Measurements from ENCODE around the gene PAGE4.

Gene PAGE4

DNA sequence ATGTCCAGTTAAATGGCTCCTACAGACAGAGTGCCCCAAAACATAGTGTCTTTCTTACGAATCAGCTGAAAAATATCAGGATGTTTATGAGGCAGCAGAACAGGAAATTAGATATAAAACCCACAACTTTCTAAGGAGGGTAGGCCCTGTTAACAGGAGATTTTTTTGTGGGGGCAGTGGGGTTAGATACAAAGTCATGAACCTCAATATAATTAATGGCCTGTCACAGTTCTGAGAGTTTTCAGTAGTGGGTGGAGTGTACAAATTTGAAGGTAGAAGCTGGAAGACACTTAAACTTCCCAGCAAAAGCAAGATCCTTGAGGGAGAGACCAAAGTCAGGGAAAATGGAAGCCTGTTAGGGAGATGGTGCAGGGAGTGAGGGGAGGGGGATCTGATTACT, 17.4 kb downstream of the PAGE4 start:
- no peak for TF ChIP-seq EZH2phosphoT487 (IDR thresholded peaks at IDR 0.05; ENCODE audit: borderline replicate concordance, low read length)
- TF ChIP-seq CTCF (IDR thresholded peaks at IDR 0.05; ENCODE audit: low read depth, low read length, poor library complexity, severe bottlenecking), result no peak

DNA sequence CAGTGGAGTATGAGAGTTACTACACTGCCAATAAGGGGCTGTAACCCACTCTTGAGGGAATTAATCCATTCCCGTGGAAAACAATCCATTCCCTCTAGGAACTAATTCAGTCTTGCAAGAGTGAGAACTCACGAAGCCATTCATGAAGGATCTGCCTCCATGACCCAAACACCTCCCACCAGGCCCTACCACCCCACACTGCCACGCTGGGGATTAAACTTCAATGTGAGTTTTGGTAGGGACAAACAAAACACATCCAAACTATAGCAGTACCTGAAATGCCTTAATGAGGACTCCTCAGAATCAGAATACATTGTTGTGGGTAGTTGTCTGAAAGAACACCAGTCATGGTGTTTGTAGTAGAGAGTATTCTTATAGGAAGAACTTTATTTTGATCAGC, 19.2 kb downstream of the PAGE4 start:
- Histone ChIP-seq H3K36me3 (ENCODE audit: control insufficient read depth, low read length) (no peaks in the 10 kb centered on the region), H3K27ac (ENCODE audit: low read depth, low read length) (no peak overlapping the region), H3K9me2 (replicated peaks; ENCODE audit: control insufficient read depth, low read length) (no peaks in the 10 kb centered on the region), H3K4me1 (ENCODE audit: control insufficient read depth, low read length) (no peaks in the 10 kb centered on the region), H4K20me1 (ENCODE audit: control insufficient read depth, insufficient read depth, low read depth, low read length) (no peaks in the 10 kb centered on the region), H3K27me3 (ENCODE audit: control insufficient read depth, low read length) (no peaks in the 10 kb centered on the region), H3K4me3 (ENCODE audit: low read length) (no peak overlapping the region), H3K79me2 (ENCODE audit: control insufficient read depth, low read length) (no peaks in the 10 kb centered on the region), H3K4me2 (ENCODE audit: low read length) (no peak overlapping the region), H3K9me3 (ENCODE audit: control insufficient read depth, insufficient read depth, low read length) (no peaks in the 10 kb centered on the region), H3F3A (ENCODE audit: control insufficient read depth, insufficient read depth) (no peaks in the 10 kb centered on the region)
- no peak for TF ChIP-seq EZH2phosphoT487 (IDR thresholded peaks at IDR 0.05; ENCODE audit: borderline replicate concordance, low read length)
- no peak for TF ChIP-seq CTCF (IDR thresholded peaks at IDR 0.05; ENCODE audit: low read depth, low read length, poor library complexity, severe bottlenecking)

More for the DNA sequence above, 17.4 kb downstream of the PAGE4 start:
- Histone ChIP-seq H4K20me1 (ENCODE audit: control insufficient read depth, insufficient read depth, low read depth, low read length) (no peaks in the 10 kb centered on the region), H3K9me2 (replicated peaks; ENCODE audit: control insufficient read depth, low read length) (no peaks in the 10 kb centered on the region), H3F3A (ENCODE audit: control insufficient read depth, insufficient read depth) (no peaks in the 10 kb centered on the region), H3K4me2 (ENCODE audit: low read length) (no peak overlapping the region), H3K27me3 (ENCODE audit: control insufficient read depth, low read length) (no peaks in the 10 kb centered on the region), H3K9me3 (ENCODE audit: control insufficient read depth, insufficient read depth, low read length) (no peaks in the 10 kb centered on the region), H3K27ac (ENCODE audit: low read depth, low read length) (no peak overlapping the region), H3K4me1 (ENCODE audit: control insufficient read depth, low read length) (no peaks in the 10 kb centered on the region), H3K4me3 (ENCODE audit: low read length) (no peak overlapping the region), H3K36me3 (ENCODE audit: control insufficient read depth, low read length) (no peaks in the 10 kb centered on the region), H3K79me2 (ENCODE audit: control insufficient read depth, low read length) (no peaks in the 10 kb centered on the region)

DNA sequence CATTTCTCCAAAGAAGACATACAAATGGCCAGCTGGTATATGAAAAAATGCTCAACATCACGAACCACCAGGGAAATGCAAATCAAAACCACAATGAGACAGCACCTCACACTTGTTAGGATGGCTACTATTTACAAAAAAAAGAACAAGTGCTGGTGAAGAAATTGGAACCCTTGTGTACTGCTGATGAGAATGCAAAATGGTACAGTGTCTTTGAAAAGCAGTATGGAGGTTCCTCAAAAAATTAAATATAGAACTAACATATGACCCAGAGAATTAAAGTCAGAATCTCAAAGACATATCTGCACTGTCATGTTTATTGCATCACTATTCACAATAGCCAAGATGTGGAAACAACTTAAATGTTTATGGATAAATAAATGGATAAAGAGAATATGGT, 20.9 kb downstream of the PAGE4 start:
- H3K79me2 ChIP-seq (ENCODE audit: control insufficient read depth, low read length), result no peaks in the 10 kb centered on the region
- no peaks in the 10 kb centered on the region for H3K4me1 ChIP-seq (ENCODE audit: control insufficient read depth, low read length)
- H3K27me3 ChIP-seq (ENCODE audit: control insufficient read depth, low read length), result no peaks in the 10 kb centered on the region
- H4K20me1 ChIP-seq (ENCODE audit: control insufficient read depth, insufficient read depth, low read depth, low read length), result no peaks in the 10 kb centered on the region
- H3F3A ChIP-seq (ENCODE audit: control insufficient read depth, insufficient read depth), result no peaks in the 10 kb centered on the region
- no peaks in the 10 kb centered on the region for H3K9me2 ChIP-seq (replicated peaks; ENCODE audit: control insufficient read depth, low read length)
- H3K4me2 ChIP-seq (ENCODE audit: low read length), result no peak overlapping the region
- no peak for TF ChIP-seq CTCF (IDR thresholded peaks at IDR 0.05; ENCODE audit: low read depth, low read length, poor library complexity, severe bottlenecking)
- no peak for TF ChIP-seq EZH2phosphoT487 (IDR thresholded peaks at IDR 0.05; ENCODE audit: borderline replicate concordance, low read length)
- no peak overlapping the region for H3K27ac ChIP-seq (ENCODE audit: low read depth, low read length)
- H3K9me3 ChIP-seq (ENCODE audit: control insufficient read depth, insufficient read depth, low read length), result no peaks in the 10 kb centered on the region
- H3K4me3 ChIP-seq (ENCODE audit: low read length), result no peak overlapping the region
- H3K36me3 ChIP-seq (ENCODE audit: control insufficient read depth, low read length), result no peaks in the 10 kb centered on the region

DNA sequence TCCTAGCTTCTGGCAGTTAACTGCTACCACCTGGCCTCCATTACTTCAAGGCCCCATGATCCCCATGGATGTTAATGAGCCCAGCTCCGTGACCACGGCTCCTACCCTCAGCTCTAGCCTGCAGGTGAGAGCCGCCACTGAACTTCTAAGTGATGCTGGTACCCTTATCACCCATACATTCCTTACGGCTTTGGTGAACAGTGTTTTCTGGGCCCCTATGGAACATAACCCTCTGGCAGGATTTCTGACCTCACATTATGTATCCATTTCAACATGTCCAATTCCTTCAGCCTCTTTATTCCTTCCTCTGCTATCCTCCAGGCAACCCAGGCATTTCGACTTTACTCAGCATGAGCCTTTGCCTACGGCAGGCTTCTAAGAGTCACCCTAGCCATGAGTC, 24.6 kb downstream of the PAGE4 start:
- H3K4me3 ChIP-seq (ENCODE audit: low read length), result no peak overlapping the region
- H3K9me2 ChIP-seq (replicated peaks; ENCODE audit: control insufficient read depth, low read length), result no peaks in the 10 kb centered on the region
- no peaks in the 10 kb centered on the region for H4K20me1 ChIP-seq (ENCODE audit: control insufficient read depth, insufficient read depth, low read depth, low read length)
- H3K27ac ChIP-seq (ENCODE audit: low read depth, low read length), result no peak overlapping the region
- TF ChIP-seq CTCF (IDR thresholded peaks at IDR 0.05; ENCODE audit: low read depth, low read length, poor library complexity, severe bottlenecking) (no peak), EZH2phosphoT487 (IDR thresholded peaks at IDR 0.05; ENCODE audit: borderline replicate concordance, low read length) (no peak)
- no peaks in the 10 kb centered on the region for H3K36me3 ChIP-seq (ENCODE audit: control insufficient read depth, low read length)
- no peak overlapping the region for H3K4me2 ChIP-seq (ENCODE audit: low read length)
- no peaks in the 10 kb centered on the region for H3K27me3 ChIP-seq (ENCODE audit: control insufficient read depth, low read length)
- no peaks in the 10 kb centered on the region for H3K4me1 ChIP-seq (ENCODE audit: control insufficient read depth, low read length)
- H3F3A ChIP-seq (ENCODE audit: control insufficient read depth, insufficient read depth), result no peaks in the 10 kb centered on the region
- H3K79me2 ChIP-seq (ENCODE audit: control insufficient read depth, low read length), result no peaks in the 10 kb centered on the region
- no peaks in the 10 kb centered on the region for H3K9me3 ChIP-seq (ENCODE audit: control insufficient read depth, insufficient read depth, low read length)

All from DOHH2 (cell line).